GM23338 (cell line): ENCODE data around the gene RNF43. TPM values are rescaled to one million over a fixed set of nuclear protein-coding genes. Genes with fewer than 3 reads are reported as not detected.

Experiments
- ATAC-seq: fragments of 200-7000 bp; cut with Tn5 transposase; 3 replicates; pipeline ENCODE4 v1.9.1; 2020
- DNase-seq: peaks from one replicate; pipeline ENCODE4 v3.0.0-alpha.2; 2015; ENCODE audit warnings: low spot score
- H2AFZ ChIP-seq: fragments of 200-600 bp; sonication (generic); 2 replicates; pipeline ENCODE4 v1.8.0; 2016; ENCODE audit warnings: antibody characterized with exemption, mild to moderate bottlenecking, moderate library complexity
- H3F3A ChIP-seq: fragments of 200-600 bp; sonication (generic); replicated peaks from 2 replicates; pipeline ENCODE4 v1.8.0; 2017; ENCODE audit warnings: antibody characterized with exemption, mixed run types, low read depth
- H3K27ac ChIP-seq: fragments of 200-600 bp; sonication (generic); 2 replicates; pipeline ENCODE4 v1.6.1; 2016; ENCODE audit warnings: low read depth
- H3K27me3 ChIP-seq: fragments of 200-600 bp; sonication (generic); 2 replicates; pipeline ENCODE4 v1.8.0; 2016; ENCODE audit warnings: mild to moderate bottlenecking, mixed run types, moderate library complexity; ENCODE audit not compliant: insufficient read depth
- H3K36me3 ChIP-seq: fragments of 200-600 bp; sonication (generic); 2 replicates; pipeline ENCODE4 v1.8.0; 2016; ENCODE audit warnings: mild to moderate bottlenecking; ENCODE audit not compliant: insufficient read depth
- H3K4me1 ChIP-seq: fragments of 200-600 bp; sonication (generic); 2 replicates; pipeline ENCODE4 v1.8.0; 2016; ENCODE audit warnings: mild to moderate bottlenecking, moderate library complexity; ENCODE audit not compliant: insufficient read depth
- H3K4me2 ChIP-seq: fragments of 200-600 bp; sonication (generic); 2 replicates; pipeline ENCODE4 v1.7.1; 2017; ENCODE audit warnings: mixed run types
- H3K4me3 ChIP-seq: fragments of 200-600 bp; sonication (generic); 2 replicates; pipeline ENCODE4 v1.6.1; 2016; ENCODE audit warnings: mixed run types
- H3K79me2 ChIP-seq: fragments of 200-600 bp; sonication (generic); replicated peaks from 2 replicates; pipeline ENCODE4 v1.8.0; 2017; ENCODE audit warnings: mild to moderate bottlenecking; ENCODE audit not compliant: insufficient read depth
- H3K9me2 ChIP-seq: fragments of 200-600 bp; sonication (generic); 2 replicates; pipeline ENCODE4 v1.8.0; 2017; ENCODE audit not compliant: insufficient read depth
- H4K20me1 ChIP-seq: fragments of 200-600 bp; sonication (generic); replicated peaks from 2 replicates; pipeline ENCODE4 v1.8.0; 2017; ENCODE audit warnings: mild to moderate bottlenecking; ENCODE audit not compliant: insufficient read depth
- H3K27ac Mint-ChIP-seq: 2 replicates; pipeline ENCODE4 v1.8.0; 2020; ENCODE audit warnings: inconsistent platforms, mild to moderate bottlenecking, moderate library complexity, mixed read lengths
- H3K27me3 Mint-ChIP-seq: 3 replicates; pipeline ENCODE4 v1.8.0; 2022; ENCODE audit warnings: low read depth, mild to moderate bottlenecking, moderate library complexity, mixed read lengths, inconsistent platforms; ENCODE audit not compliant: insufficient read depth, poor library complexity
- H3K36me3 Mint-ChIP-seq: 3 replicates; pipeline ENCODE4 v1.8.0; 2021; ENCODE audit warnings: low read depth, mild to moderate bottlenecking, inconsistent platforms, moderate library complexity, mixed read lengths
- H3K4me1 Mint-ChIP-seq: 3 replicates; pipeline ENCODE4 v1.8.0; 2020; ENCODE audit warnings: mild to moderate bottlenecking, inconsistent platforms, mixed read lengths
- H3K4me3 Mint-ChIP-seq: 3 replicates; pipeline ENCODE4 v1.8.0; 2021; ENCODE audit warnings: moderate library complexity, mild to moderate bottlenecking, inconsistent platforms, mixed read lengths
- H3K9me3 Mint-ChIP-seq: 3 replicates; pipeline ENCODE4 v1.8.0; 2020; ENCODE audit warnings: moderate library complexity, mild to moderate bottlenecking, inconsistent platforms, mixed read lengths
- CREB1 ChIP-seq: fragments of 250-450 bp; sonication (Bioruptor Pico); IDR thresholded peaks from 2 replicates; pipeline ENCODE4 v1.5.0; 2020; ENCODE audit warnings: low read depth, mild to moderate bottlenecking, moderate library complexity
- ETS1 ChIP-seq: IDR thresholded peaks from 2 replicates; pipeline ENCODE4 v1.6.1; 2016; ENCODE audit warnings: antibody characterized with exemption
- EZH2 ChIP-seq: fragments of 200-600 bp; sonication (generic); IDR thresholded peaks from one replicate; pipeline ENCODE4 v1.8.0; 2017; ENCODE audit warnings: antibody characterized with exemption, mild to moderate bottlenecking, low read depth; ENCODE audit not compliant: unreplicated experiment
- EZH2phosphoT487 ChIP-seq: fragments of 200-600 bp; sonication (generic); IDR thresholded peaks from one replicate; pipeline ENCODE4 v1.8.1; 2018; ENCODE audit warnings: antibody characterized with exemption; ENCODE audit not compliant: unreplicated experiment
- JUNB ChIP-seq: IDR thresholded peaks from one replicate; pipeline ENCODE4 v1.6.1; 2016; ENCODE audit warnings: antibody characterized with exemption; ENCODE audit not compliant: unreplicated experiment
- NANOG ChIP-seq: IDR thresholded peaks from 2 replicates; pipeline ENCODE4 v1.6.1; 2016; ENCODE audit warnings: antibody characterized with exemption, borderline replicate concordance
- POLR2AphosphoS5 ChIP-seq: IDR thresholded peaks from 2 replicates; pipeline ENCODE4 v1.6.1; 2016; ENCODE audit warnings: antibody characterized with exemption, low read depth
- REST ChIP-seq: IDR thresholded peaks from one replicate; pipeline ENCODE4 v1.6.1; 2018; ENCODE audit warnings: antibody characterized with exemption; ENCODE audit not compliant: unreplicated experiment
- STAT1 ChIP-seq: IDR thresholded peaks from one replicate; pipeline ENCODE4 v1.6.1; 2016; ENCODE audit warnings: antibody characterized with exemption; ENCODE audit not compliant: unreplicated experiment
- ZNF114 ChIP-seq: fragments of 250-450 bp; sonication (Bioruptor Pico); IDR thresholded peaks from 2 replicates; pipeline ENCODE4 v1.5.0; 2020; ENCODE audit warnings: mild to moderate bottlenecking, moderate library complexity
- ZNF331 ChIP-seq: fragments of 250-450 bp; sonication (Bioruptor Pico); IDR thresholded peaks from 2 replicates; pipeline ENCODE4 v1.5.0; 2020; ENCODE audit warnings: low read depth, mild to moderate bottlenecking, moderate library complexity
- polyA plus RNA-seq: library from polyadenylated mRNA; unstranded; fragments of >200 nt; fragmentation: Nextera tagmentation; extraction: Ambion mirVana; gene quantifications from 2 replicates; pipeline ENCODE4 v1.2.1, GENCODE V29; 2016
- total RNA-seq: library from RNA; depleted of rRNA; stranded (reverse); fragments of >200 nt; shearing (Covaris generic); gene quantifications from 2 replicates; pipeline ENCODE4 v1.2.3, GENCODE V29; 2014
- TF ChIP-seq, protein P1 (sequence below), 2 experiments: fragments of 200-600 bp in 1 of 2; sonication (generic) in 1 of 2; conservative IDR thresholded peaks; 2 replicates each; pipeline versions ENCODE4 v1.5.1 to v1.6.1; 2016 to 2017; ENCODE audit warnings: antibody characterized with exemption in 2 of 2, low read depth in 2 of 2, mild to moderate bottlenecking in 2 of 2, moderate library complexity in 1 of 2
- TF ChIP-seq, protein P2 (sequence below): fragments of 250-450 bp; sonication (Bioruptor Pico); IDR thresholded peaks from 2 replicates; pipeline ENCODE4 v1.5.0; 2020; ENCODE audit warnings: mild to moderate bottlenecking, moderate library complexity

RNF43 gene
- total and polyA plus RNA-seq, 2 experiments from 2014 or later: 0.58 to 2.2 TPM

DNA sequence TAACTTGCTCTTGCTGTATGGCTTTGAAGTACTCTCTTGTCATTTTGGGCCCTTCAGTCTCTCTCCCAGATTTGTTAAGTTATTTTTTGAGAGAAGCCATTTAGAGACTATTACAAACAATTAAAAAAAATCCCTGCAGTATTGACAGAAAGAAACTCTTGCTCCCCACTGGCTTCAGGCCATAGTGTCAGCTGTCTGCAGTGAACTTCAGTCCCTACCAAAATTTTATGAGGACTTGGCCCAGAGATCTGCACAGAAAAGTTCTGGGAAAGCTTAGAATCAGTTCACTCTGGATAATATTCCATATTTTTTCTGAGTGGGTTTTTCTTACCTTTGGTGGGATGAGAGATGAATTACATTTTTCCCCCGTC is 34.5 kb downstream of the RNF43 start:
- H3K27me3 Mint-ChIP-seq: no peaks in the 10 kb centered on the region
- peaks cover 12% of the 10 kb centered on the region for H3K4me1 Mint-ChIP-seq
- no peak overlapping the region for H3K27ac ChIP-seq
- peaks cover under 1% of the 10 kb centered on the region; the same call in 1 of the 2 replicates for H3K4me1 ChIP-seq
- H3K9me3 Mint-ChIP-seq: no peaks in the 10 kb centered on the region
- no peak overlapping the region for H3K4me3 ChIP-seq
- TF ChIP-seq ETS1 (no peak), STAT1 (no peak), ZNF114 (CRISPR knock-in tag) (no peak), NANOG (no peak), EZH2phosphoT487 (no peak), ZNF331 (CRISPR knock-in tag) (no peak), JUNB (no peak), REST (no peak), POLR2AphosphoS5 (no peak), CREB1 (CRISPR knock-in tag) (no peak), EZH2 (no peak)
- TF ChIP-seq, protein P1, sequence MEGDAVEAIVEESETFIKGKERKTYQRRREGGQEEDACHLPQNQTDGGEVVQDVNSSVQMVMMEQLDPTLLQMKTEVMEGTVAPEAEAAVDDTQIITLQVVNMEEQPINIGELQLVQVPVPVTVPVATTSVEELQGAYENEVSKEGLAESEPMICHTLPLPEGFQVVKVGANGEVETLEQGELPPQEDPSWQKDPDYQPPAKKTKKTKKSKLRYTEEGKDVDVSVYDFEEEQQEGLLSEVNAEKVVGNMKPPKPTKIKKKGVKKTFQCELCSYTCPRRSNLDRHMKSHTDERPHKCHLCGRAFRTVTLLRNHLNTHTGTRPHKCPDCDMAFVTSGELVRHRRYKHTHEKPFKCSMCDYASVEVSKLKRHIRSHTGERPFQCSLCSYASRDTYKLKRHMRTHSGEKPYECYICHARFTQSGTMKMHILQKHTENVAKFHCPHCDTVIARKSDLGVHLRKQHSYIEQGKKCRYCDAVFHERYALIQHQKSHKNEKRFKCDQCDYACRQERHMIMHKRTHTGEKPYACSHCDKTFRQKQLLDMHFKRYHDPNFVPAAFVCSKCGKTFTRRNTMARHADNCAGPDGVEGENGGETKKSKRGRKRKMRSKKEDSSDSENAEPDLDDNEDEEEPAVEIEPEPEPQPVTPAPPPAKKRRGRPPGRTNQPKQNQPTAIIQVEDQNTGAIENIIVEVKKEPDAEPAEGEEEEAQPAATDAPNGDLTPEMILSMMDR (conservative IDR thresholded peaks at IDR 0.05; ENCODE audit: low read depth in 2 of 2): no peak
- TF ChIP-seq, protein P2, sequence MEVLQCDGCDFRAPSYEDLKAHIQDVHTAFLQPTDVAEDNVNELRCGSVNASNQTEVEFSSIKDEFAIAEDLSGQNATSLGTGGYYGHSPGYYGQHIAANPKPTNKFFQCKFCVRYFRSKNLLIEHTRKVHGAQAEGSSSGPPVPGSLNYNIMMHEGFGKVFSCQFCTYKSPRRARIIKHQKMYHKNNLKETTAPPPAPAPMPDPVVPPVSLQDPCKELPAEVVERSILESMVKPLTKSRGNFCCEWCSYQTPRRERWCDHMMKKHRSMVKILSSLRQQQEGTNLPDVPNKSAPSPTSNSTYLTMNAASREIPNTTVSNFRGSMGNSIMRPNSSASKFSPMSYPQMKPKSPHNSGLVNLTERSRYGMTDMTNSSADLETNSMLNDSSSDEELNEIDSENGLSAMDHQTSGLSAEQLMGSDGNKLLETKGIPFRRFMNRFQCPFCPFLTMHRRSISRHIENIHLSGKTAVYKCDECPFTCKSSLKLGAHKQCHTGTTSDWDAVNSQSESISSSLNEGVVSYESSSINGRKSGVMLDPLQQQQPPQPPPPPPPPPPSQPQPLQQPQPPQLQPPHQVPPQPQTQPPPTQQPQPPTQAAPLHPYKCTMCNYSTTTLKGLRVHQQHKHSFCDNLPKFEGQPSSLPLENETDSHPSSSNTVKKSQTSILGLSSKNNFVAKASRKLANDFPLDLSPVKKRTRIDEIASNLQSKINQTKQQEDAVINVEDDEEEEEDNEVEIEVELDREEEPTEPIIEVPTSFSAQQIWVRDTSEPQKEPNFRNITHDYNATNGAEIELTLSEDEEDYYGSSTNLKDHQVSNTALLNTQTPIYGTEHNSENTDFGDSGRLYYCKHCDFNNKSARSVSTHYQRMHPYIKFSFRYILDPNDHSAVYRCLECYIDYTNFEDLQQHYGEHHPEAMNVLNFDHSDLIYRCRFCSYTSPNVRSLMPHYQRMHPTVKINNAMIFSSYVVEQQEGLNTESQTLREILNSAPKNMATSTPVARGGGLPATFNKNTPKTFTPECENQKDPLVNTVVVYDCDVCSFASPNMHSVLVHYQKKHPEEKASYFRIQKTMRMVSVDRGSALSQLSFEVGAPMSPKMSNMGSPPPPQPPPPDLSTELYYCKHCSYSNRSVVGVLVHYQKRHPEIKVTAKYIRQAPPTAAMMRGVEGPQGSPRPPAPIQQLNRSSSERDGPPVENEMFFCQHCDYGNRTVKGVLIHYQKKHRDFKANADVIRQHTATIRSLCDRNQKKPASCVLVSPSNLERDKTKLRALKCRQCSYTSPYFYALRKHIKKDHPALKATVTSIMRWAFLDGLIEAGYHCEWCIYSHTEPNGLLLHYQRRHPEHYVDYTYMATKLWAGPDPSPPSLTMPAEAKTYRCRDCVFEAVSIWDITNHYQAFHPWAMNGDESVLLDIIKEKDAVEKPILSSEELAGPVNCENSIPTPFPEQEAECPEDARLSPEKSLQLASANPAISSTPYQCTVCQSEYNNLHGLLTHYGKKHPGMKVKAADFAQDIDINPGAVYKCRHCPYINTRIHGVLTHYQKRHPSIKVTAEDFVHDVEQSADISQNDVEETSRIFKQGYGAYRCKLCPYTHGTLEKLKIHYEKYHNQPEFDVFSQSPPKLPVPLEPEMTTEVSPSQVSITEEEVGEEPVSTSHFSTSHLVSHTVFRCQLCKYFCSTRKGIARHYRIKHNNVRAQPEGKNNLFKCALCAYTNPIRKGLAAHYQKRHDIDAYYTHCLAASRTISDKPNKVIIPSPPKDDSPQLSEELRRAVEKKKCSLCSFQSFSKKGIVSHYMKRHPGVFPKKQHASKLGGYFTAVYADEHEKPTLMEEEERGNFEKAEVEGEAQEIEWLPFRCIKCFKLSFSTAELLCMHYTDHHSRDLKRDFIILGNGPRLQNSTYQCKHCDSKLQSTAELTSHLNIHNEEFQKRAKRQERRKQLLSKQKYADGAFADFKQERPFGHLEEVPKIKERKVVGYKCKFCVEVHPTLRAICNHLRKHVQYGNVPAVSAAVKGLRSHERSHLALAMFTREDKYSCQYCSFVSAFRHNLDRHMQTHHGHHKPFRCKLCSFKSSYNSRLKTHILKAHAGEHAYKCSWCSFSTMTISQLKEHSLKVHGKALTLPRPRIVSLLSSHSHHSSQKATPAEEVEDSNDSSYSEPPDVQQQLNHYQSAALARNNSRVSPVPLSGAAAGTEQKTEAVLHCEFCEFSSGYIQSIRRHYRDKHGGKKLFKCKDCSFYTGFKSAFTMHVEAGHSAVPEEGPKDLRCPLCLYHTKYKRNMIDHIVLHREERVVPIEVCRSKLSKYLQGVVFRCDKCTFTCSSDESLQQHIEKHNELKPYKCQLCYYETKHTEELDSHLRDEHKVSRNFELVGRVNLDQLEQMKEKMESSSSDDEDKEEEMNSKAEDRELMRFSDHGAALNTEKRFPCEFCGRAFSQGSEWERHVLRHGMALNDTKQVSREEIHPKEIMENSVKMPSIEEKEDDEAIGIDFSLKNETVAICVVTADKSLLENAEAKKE (CRISPR knock-in tag): no peak
- H3K9me2 ChIP-seq: no peaks in the 10 kb centered on the region; the same call in 1 of the 2 replicates
- no peak for DNase-seq
- no peaks in the 10 kb centered on the region for H3K27me3 ChIP-seq
- H2AFZ ChIP-seq: no peak overlapping the region
- no peaks in the 10 kb centered on the region for H3K36me3 ChIP-seq
- no peak for ATAC-seq
- no peak overlapping the region for H3K4me3 Mint-ChIP-seq
- no peaks in the 10 kb centered on the region for H3K36me3 Mint-ChIP-seq
- no peaks in the 10 kb centered on the region for H3K79me2 ChIP-seq
- H4K20me1 ChIP-seq: no peaks in the 10 kb centered on the region
- no peak overlapping the region for H3K27ac Mint-ChIP-seq
- H3K4me2 ChIP-seq: no peak overlapping the region
- H3F3A ChIP-seq: no peaks in the 10 kb centered on the region
